ENCODE measurements around the gene KIF5C.
"Not testable (repeated sequence)": the region's sequence is repeated elsewhere in the genome, so short reads cannot be mapped to it uniquely, and the experiment has no call there.

The KIF5C gene

DNA sequence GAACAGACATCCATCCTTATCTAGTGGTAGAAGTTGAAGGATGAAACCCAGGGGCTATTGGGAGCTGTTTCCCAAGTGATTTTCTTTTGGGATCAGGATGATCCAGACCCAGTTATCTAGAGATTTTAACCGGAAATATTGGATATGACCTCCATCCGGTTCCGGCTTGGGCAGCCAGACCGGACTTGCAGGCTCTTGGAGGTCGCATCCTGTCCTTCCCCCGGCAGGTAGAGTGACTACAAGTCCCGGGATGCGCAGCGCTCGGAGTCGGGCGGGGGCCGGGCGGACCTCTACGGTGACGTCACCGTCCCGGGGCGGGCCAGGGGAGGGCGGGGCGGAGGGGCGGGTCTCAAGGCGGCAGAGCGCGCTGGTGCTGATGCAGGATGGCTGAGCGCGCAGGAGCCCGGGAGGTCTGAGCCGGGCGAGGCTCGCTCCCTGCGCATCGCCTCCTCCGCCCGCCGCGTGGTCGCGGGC is at the start of gene KIF5C:
TSS of gene KIF5C (plus strand) at position 360 of the 474 bp plus-strand sequence. CDS start 391 bp downstream, outside the sequence.
- DNase-seq, result peak; percentile 16

DNA sequence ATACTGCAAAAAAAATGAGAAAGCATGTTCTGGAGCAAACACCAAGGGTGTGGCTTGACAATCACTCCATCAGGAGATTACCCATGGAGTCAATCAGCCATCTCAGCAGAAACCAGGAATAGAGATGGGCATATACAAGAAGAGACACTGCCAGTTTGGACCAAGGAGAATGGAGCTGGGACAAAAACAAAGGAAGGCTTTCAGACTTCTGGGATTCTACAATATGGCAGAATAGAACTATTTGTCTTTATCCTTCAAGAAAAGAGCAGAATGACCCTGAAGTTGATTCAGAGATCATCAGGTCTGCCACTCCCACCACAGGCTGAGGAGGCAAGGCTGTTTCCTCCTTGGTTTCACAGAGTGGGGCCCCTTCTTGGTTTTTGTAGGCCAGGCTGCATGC is 48.2 kb upstream of the KIF5C start:
- no peak for DNase-seq

DNA sequence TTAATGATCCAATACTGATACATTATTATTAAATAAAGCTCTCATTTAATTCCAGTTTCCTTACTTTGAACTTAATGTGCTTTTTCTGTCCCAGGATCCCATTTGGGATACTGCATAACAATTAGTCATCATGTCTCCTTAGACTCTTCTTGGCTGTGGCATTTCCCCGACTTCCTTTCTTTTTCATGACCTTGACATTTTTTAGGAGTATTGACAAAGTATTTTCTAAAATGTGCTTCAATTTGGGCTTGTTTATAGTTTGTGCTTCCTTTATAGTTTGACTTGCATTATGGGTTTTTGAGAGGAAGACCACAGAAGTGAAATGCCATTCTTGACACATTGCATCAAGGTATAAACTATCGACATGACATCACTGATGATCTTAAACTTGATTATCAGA is 46.1 kb upstream of the KIF5C start:
- DNase-seq, result no peak

DNA sequence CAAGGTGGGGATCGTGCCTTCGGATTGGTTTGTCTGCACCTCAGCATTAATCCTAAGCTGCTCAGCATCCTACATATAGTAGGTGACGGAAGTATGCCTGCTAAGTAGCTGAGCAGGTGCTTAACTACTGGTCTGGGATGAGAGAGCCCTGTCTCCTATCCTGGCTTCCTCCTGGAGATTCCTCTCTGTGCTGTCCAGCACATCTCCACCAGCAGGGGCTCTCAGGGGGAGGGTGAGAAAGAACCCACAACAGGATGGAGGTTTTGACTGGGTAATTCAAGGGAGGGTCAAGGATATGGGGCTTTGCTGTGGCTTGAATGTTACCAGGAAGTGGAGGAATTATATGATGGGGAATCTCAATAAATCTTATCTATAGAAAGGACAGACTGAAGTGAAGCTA is 45.4 kb upstream of the KIF5C start:
- no peak for DNase-seq

DNA sequence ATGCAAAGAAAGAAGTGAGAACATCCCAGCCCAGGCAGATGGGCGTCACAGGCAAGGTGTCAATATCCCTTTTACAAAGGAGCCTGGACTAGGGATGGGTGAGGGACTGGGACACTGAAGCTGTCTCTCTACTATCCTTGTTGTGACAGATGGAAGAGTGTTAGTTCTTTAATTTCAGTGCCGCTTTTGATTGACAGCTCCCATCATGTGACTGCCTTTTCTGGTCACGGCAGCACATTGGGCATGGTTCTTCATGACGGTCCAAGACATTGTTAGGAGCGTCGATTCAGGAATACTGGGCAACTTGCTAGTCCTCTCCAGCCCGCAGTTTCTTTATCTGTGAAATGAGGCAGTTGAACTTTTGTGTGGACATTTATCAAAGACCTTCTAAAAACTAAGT is 42.4 kb upstream of the KIF5C start:
- DNase-seq, result no peak

DNA sequence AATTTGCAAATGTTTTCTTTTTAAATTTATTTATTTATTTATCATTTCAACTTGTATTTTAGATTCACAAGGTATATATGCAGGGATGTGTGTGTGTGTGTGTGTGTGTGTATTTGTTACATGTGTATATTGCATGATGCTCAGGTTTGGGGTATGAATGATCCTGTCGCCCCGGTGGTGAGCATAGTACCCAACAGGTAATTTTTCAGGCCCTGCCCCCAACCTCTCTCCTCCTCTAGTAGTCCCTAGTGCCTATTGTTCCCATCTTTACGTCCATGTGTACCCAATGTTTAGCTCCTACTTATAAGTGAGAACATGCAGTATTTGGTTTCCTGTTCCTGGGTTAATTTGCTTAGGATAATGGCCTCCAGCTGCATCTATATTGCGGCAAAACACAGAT is 33.0 kb upstream of the KIF5C start:
- DNase-seq, result no peak

DNA sequence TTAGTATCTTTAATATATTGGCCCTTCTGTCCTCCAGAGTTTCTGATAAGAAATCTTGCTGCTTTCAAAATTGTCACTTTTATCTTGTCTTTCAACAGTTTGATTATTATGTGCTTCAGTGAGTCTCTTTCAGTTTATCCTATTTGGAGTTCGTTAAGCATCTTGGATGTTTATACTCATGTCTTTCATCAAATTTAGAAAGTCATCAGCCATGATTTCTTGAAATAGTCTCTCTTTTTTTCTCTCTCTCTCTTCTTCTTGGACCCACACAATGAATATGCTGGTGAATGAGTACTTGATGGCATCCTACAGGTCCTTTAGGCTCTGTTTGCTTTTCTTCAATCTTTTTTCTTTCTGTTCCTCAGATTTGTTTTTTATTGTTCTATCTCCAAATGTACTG is 26.9 kb upstream of the KIF5C start:
- no peak for DNase-seq

DNA sequence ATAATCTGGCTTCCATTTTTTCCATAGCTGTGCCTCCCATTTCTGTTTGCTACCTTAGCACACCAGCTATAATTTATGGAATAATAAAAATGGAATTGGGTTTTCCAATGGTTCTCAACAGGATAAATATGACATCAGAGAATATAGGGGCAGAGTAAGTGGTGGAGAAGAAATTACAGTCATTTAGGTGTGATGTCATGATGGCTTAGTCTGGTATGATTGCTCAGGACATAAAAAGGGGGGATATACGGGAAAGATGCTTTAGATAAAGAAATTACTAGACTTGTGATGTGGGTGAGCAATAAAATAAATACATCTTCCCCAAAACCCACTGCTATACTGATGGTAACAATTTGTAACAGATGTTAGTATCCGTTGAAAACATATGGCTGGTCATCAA is 21.6 kb upstream of the KIF5C start:
- no peak for DNase-seq

DNA sequence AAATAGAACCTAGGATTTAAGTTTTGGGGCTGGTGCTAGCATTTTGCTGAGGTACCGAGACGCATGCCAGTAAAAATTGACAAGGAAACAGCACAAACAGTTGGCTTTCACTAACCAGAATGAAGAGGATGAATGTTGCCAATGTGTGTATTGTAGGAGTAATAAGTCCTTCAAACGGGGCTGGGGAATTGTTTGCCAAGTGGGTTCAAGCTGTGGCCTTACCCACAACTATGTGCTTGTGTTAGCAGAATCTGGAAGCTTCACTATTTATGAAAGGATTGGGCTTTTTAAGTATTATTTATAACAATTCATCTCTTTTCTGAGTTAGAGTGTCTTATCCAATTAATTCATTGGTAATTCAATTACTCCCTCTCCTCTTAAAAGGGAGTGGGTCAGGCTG is 15.0 kb upstream of the KIF5C start:
- DNase-seq, result no peak

DNA sequence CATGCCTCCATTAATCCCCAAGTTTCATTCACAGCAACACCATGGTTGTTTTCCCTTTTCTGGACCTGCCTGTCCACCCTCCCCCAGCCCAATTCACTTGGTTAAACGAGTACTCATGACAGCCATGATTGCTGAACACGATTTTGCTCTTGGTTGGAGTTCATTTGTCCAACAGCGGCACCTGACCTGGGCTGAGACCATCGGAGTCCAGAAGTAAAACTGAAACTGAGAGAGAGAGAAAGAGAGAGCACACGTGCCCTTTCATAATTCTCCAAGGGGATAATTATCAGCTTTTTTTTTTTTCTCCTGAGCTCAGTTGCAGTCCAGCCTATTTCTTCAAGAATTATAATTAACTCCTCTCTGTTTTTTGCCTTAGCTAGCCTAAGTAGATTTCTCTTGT is 13.7 kb upstream of the KIF5C start:
- DNase-seq, result no peak

DNA sequence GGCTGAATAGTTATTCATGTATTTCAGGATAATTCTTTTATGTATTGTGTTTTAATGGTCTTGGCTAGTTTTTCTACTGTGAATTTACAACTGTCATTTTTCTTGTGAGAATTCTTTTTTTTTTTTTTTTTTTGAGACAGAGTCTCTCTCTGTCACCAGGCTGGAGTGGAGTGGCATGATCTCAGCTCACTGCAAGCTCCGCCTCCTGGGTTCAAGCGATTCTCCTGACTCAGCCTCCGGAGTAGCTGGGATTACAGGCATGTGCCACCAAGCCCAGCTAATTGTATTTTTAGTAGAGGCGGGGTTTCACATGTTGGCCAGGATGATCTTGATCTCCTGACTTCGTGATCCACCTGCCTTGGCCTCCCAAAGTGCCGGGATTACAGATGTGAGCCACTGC is 12.5 kb upstream of the KIF5C start:
- not testable (repeated sequence) for DNase-seq

DNA sequence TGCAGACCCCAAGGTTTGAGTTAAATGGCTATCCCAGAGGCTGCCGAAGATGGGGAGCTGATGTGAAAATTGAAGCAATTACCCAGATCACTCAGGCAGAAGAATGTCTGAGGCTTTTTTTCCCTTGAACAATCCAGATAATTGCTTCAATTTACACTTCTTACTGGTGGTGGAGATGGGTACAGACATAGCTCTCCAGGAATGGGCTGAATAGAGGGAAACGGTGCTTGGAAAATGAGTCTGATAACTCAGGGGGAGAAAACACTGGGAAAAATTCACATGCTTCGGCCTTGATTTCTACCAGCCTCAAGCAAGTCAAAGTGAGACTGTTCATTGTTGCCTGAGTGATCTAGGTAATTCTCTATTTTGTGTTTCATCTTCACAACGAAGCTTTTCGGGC is 9.5 kb upstream of the KIF5C start:
- DNase-seq, result no peak

DNA sequence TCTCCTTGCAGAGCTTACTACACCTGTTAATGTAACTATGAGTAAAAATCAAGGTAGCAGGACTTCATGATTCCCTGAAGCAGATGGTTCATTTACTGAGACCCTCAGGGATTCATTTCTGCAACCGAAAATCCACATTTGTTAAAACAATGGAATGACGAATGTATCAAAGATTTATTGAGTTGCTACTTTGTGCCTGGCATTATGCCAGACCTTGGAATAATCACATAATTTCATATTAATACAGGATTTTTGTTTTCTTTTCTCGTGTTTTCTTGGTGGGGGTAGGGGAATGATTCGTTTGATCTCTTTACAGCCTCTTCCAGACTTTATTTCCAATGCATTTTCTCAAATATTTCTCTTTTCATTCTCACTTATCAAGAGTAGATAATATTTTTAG is 8.9 kb upstream of the KIF5C start:
- no peak for DNase-seq

DNA sequence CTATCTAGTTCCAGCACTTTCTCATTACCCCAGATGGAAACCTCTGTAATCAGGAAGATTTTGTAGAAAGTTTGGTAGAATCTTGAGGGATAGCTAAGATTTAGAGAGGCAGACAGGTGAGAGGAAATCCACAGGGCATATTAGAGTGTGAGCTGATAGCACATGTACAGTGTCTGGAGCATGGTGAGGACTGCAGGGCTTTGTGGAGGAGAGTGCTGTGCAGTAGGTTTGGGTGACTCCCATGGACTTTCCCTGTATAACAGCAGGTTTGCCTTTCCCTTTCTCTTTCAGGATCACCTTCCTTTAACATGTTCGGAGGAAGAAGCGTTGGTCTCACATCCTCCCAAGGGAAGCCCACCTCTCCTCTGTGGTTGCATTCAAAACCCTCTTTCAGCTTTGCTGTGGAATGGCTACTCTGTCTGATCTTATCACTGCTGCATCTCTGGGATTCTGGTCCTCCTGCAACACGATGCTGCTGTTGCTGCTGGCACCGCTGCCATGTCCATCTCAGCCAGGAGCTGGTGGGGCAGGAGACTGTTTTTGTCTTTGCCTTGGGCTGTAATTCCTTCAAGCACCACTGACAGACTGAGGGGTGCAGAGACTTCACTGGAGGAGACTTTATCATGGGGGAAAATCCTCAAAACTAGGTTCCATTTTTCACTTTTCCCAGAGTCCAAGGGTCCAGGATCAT is 7.8 kb upstream of the KIF5C start:
- no peak for DNase-seq

DNA sequence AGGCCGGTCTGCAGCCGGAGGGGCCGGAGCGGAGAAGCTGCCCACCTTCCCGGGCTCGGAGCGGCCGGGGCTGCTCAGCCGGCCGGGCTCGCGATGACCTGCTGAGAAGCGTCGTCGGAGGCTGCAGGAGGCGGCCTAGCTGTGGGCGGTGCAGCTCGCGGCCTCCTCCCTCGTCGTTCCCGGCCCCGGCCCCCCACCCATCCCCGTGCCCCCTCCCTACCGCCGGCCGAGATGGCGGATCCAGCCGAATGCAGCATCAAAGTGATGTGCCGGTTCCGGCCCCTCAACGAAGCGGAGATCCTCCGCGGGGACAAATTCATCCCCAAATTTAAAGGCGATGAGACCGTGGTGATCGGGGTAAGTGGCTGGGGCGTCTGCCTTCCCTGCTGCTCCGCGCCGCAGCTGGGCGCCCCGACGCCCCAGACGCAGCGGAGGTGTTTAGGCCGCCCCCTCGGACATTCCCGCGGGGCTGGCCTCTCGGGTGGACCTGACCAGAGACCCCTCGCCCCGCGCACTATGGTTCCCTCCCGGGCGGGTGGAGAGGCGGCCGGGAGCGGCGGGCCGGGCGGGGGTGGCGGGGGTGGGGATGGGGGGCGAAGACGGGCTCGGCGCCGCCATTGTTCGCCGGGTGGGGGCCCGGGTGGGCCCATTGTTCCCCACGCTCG is 492 bp downstream of the KIF5C start:
- DNase-seq, result no peak

DNA sequence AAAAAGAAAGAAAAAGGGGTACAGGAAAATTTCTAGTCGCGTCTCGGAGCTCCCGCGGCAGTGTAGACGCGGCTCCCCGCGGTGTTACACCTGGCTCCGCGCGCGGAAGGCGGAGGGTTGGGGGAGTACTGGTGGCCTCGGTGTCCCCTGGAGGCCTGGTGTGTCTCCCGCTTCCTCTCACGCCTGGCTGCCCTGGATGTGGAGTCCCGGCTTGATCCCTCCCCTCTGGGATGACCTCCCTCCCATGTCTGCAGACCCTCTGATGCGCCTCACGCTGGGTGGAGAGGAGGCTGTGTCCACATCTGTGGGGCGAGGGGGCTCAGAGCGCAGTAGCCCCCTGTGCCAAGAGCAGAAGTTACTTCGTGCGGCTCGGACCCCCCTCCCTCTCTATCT is 1.2 kb downstream of the KIF5C start:
- DNase-seq, result no peak

DNA sequence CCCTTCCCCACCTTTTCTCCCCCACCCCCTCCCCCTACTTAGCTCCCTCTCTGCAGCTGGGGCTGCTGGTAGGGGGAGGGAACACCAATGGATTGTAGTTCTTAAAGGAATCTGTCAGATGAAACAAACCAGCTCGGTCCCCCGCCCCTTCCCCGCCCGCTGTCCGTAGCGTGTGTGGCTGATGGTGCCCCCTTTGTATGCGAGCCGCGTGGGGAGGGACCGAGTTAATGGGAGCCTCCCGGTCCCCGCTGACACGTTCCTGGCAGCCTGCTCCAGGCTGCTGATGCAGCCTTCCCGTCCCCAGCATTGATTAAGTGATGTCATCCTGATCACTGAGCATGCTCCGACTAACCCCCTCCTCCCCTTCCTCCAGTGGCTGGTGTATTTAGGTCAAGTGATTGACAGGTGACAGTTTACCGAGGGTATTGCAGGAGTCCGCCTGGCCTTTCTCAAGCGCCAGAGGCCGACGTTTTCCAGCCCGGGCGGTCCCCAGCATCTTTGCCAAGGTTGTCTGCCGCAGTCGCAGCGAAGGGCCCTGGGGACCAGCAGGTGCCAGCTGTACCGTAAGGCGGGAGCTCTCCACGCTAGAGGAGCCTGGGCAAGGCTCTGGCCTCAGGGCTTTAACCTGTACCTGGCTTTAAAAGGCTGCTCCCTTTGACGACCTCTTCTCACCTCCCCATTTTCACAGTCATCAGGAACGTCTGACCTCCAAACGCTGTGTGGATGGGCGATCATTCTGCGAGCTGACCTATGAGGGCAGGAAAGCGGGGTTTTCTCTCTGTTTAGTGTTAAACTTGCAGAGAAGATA is 1.8 kb downstream of the KIF5C start:
- DNase-seq, result no peak

DNA sequence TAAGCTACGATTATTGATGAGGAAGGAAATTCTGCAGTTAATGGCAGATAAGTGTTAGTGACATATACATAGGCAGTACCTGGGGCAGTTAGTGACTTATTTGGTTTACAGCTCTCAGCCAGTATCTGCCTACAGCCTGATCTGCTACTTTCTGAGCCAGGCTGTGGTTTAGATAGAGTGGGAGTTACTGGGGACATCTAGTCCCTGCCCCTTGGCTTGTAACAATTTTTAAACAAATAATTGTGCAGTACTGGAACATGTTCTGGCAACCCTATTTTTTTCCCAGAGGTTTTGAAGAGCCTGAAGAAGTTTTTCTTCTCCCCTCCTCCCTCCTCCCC is 2.3 kb downstream of the KIF5C start:
- DNase-seq, result no peak

DNA sequence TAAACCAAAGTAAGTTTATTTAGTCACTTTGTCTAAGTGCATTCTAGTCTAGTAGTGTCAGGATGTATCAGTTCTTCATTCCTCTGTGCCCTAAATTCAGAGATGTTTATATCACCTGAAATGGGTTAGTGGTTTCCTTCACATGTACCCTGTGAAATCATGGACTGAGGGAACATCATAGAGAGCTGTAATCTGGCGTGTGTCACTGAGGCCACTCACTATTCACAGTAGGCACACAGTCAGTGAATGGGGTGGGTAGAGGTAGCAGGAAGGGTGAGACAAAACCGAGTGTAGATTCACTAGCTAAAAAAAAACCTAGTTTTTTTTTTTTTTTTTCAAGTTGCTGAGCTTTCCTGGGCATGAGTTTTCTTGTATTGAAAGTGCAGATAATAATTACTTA is 5.6 kb downstream of the KIF5C start:
- no peak for DNase-seq

DNA sequence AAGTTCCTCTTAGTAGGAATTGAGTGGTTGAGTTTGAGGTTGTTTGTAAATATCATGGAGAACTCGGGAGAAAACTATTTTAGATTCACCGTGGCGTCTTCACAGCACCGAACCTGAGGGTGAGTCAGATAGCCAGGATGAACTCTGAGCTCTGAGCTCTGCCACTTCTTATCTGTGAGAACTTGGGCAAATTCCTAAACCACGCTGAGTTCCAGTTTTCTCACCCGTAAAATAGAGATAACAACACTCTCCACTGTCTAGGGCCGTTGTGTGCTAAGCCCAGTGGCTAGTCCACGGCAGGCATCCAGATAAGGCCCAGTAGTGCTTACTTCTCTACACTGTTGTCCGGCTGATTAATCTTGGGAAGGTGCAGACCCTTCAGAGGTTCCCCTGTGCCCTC is 7.0 kb downstream of the KIF5C start:
- no peak for DNase-seq

DNA sequence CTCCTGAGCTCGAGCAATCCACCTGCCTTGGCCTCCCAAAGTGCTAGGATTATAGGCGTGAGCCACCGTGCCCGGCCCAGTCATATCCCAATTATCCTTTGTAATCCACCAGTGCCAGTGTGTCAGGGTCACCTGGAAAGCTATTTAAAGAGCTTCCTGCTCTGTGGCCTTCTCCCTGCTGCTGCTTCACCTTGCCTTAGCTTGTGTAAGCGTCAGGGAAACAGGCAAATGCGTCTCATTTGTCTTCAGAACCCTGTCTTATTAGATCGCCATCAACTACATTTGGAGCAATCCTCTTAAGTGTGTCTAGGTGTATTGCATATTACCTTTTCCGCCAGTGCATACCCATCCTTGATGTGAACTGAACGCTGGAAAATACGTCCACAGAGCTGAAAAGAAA is 10.2 kb downstream of the KIF5C start:
- DNase-seq, result no peak

DNA sequence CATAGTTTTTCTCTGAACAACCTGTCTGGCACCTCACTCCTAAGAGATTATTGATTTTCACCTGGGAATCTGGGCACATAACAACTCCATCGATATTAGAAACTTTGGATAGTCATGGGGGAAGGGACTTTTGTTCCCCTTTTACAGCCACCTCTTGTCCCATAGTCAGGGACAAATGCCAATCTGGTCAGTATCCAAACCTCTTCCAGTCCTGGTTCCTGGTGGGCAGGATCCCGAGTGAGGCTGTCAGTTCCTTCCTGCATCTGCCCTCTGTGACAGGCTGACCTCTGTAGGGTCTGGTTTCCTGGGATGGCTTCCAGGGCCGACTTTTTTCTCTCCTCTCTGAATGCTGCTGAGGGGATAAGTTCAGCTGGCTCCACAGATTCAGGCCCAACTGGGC is 11.0 kb downstream of the KIF5C start:
- no peak for DNase-seq

DNA sequence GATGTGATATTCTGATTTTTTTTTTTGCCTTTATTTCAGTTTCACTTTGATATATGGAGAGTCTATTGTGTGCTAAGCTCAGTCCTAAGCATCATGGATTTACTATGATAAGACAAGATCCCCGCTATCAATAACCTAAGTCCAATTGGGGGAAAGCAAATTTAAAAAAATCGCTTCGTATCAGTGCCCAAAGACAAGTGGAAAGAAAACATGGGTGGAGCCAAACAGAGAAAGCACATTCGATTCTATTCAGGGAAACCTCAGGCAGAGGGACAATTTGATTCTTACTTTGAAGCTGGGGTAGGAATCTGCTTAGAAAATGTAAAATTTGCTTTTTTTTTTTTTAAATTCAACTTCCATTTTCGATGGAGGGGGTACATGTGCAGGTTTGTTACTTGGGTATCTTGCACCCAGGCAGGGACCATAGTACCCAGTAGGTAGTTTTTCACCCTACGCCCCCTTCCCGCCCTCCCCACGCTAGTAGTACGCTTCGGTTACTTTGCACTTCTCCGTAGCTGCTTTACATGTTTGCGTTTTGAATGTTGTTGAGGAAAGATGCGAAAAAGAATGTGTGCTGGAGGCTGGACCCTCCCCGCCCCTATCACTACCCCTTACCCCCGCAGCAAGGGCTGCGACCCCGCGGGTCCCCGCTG is 12.4 kb downstream of the KIF5C start:
- DNase-seq, result no peak

All from SHP77 treated with DMSO at 0.1 percent for 48 hours (cell line).